ENCODE data around the gene LACRT. TPM values are rescaled to one million over a fixed set of nuclear protein-coding genes. Genes with fewer than 3 reads are reported as not detected.

The LACRT gene
- total and polyA plus RNA-seq, 9 of the 15 experiments (the other 6 are each of a cell fraction or from before 2014, with no cell fraction given) = not detected

DNA sequence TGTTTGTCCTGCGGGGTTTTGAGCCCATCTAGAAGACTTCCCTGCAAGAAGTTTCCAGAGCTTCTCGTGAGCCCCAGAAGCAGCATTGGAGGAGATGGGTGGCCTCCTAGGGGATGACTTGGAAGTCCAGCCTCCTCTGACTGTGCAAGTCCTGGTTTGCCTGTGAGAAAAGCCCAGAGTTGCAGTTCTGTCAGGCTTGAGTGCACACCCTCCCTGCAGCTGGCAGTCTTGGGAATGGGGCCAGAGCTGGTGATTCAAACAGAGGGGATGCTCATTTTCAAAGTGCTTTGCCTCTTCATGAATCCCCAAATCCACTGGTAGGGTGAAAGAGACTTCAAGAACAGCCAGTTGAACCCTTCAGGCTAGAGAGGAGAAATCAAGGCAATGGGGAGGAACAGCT lies 42.4 kb downstream of the LACRT start (continued):
- TF ChIP-seq ZNF408 (CRISPR knock-in tag; IDR thresholded peaks at IDR 0.05; ENCODE audit: low read depth) (no peak), NCOA2 (IDR thresholded peaks at IDR 0.05; ENCODE audit: partially characterized antibody in 2 of 2) (no peak)

DNA sequence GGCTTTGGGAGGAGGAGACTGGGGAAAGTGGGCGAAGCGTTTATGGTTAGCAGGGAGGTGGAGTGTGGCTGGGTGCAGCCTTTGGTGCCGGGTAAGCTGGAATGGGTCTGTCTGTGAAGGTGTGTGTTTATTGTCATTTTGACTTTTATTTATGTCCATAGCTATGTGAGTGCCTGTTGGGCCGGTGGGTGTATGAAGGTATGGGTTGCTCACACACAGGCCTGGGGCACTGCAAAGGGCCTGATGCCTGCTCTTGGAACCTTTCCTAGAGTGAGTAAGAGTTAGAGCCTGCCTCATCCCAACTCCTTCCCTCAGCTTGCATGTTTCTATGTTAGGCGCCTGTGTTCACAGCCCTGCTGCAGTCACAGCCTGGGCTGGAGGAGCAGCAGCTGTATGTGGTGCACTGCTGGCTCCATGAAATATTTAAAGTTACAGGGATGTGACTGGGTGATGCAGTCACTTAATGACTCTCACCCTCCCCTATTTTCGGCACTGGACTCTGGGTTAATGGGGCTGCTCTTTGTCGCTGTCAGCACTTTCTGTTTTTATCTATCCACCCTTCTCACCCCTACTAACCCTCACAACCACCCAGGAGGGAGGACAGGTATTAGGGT lies 43.6 kb downstream of the LACRT start:
- in situ Hi-C loops (cut with MboI) = no loop called here
- H2AFZ ChIP-seq (ENCODE audit: low read depth, low read length) = no peak overlapping the region
- peaks cover 35 to 80% of the 10 kb centered on the region in 2 experiments for H3K27me3 ChIP-seq (ENCODE audit: control insufficient read depth in 2 of 2, insufficient read depth in 2 of 2, low read length in 2 of 2)
- H3K4me1 ChIP-seq (replicated peaks in 1 of 2; ENCODE audit: control insufficient read depth in 2 of 2, insufficient read depth in 2 of 2, low read length in 2 of 2) = peaks cover 0 to 9% of the 10 kb centered on the region in 2 experiments; a peak in 1 of 5 replicates
- FAIRE-seq (no peak), DNase-seq (ENCODE audit: extremely low read depth in 1 of 4, low spot score in 3 of 4) (no peak), ATAC-seq (peak; percentile 36)
- ChIA-PET POLR2A (interaction anchor here (0.8 kb wide), 1 partner anchor 1474 kb away, joined by 3 read pairs; no protein-coding TSS in a partner anchor), CTCF (ENCODE audit: low intra/inter-chr PET ratio) (no interaction called here)
- no peak overlapping the region for H3K4me3 ChIP-seq
- WGBS (ENCODE audit: insufficient coverage, low coverage, missing lambda C conversion rate) = 2% methylated on average over 7 of the region's 7 CpGs
- no peak for TF ChIP-seq ZNF445 (CRISPR knock-in tag; IDR thresholded peaks at IDR 0.05; ENCODE audit: low read depth)
- TF ChIP-seq BHLHE40 (IDR thresholded peaks at IDR 0.05; ENCODE audit: low read length) = no peak
- TF ChIP-seq CHD1 (IDR thresholded peaks at IDR 0.05; ENCODE audit: low read length) = no peak
- TF ChIP-seq ZNF197 (CRISPR knock-in tag; IDR thresholded peaks at IDR 0.05; ENCODE audit: low read depth) = no peak
- TF ChIP-seq FOXK2 (conservative IDR thresholded peaks at IDR 0.05 in 1 of 2, IDR thresholded peaks at IDR 0.05 in 1 of 2; ENCODE audit: low read depth in 2 of 2) = no peak
- TF ChIP-seq LEF1 (IDR thresholded peaks at IDR 0.05) = no peak
- TF ChIP-seq CHAMP1 (IDR thresholded peaks at IDR 0.05) = no peak
- TF ChIP-seq ZNF184 (CRISPR knock-in tag; IDR thresholded peaks at IDR 0.05) = no peak
- TF ChIP-seq KLF6 (CRISPR knock-in tag; IDR thresholded peaks at IDR 0.05; ENCODE audit: borderline replicate concordance) = no peak
- TF ChIP-seq SUPT5H (IDR thresholded peaks at IDR 0.05) = no peak
- TF ChIP-seq, protein P1, sequence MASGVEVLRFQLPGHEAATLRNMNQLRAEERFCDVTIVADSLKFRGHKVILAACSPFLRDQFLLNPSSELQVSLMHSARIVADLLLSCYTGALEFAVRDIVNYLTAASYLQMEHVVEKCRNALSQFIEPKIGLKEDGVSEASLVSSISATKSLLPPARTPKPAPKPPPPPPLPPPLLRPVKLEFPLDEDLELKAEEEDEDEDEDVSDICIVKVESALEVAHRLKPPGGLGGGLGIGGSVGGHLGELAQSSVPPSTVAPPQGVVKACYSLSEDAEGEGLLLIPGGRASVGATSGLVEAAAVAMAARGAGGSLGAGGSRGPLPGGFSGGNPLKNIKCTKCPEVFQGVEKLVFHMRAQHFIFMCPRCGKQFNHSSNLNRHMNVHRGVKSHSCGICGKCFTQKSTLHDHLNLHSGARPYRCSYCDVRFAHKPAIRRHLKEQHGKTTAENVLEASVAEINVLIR (CRISPR knock-in tag; IDR thresholded peaks at IDR 0.05) = no peak
- no peak overlapping the region for H3K27ac ChIP-seq (ENCODE audit: extremely low read depth, low read depth, low read length)
- no peaks in the 10 kb centered on the region for H3K36me3 ChIP-seq (ENCODE audit: control insufficient read depth, insufficient read depth, low read length)
- no peak overlapping the region for H3K4me2 ChIP-seq (ENCODE audit: insufficient read depth, low read length)
- no peaks in the 10 kb centered on the region for H3K79me2 ChIP-seq (ENCODE audit: control insufficient read depth, insufficient read depth, low read length)
- intact Hi-C loops (cut with micrococcal nuclease) = no loop called here
- no peaks in the 10 kb centered on the region for H3K9me3 ChIP-seq (replicated peaks; ENCODE audit: control insufficient read depth, insufficient read depth, low read depth, low read length)
- H3K9ac ChIP-seq (ENCODE audit: insufficient read depth in 1 of 2, low read depth in 2 of 2, low read length in 2 of 2) = no peak overlapping the region
- no TSS peak for BruUV-seq (replicated peaks)
- H4K20me1 ChIP-seq (replicated peaks; ENCODE audit: control insufficient read depth, insufficient read depth, low read length) = peaks cover 6% of the 10 kb centered on the region
- no peaks in the 10 kb centered on the region for H3K9me1 ChIP-seq (ENCODE audit: control insufficient read depth, insufficient read depth, low read length)

Data from K562 (cell line).